HG03558 (cell line): Measurements from ENCODE around the gene CNPY3.
A peak's percentile ranks its signal among the peaks of the same experiment; 100 is the strongest.

Experiments used
- ATAC-seq: cut with Tn5 transposase; IDR thresholded peaks from one replicate; pipeline ENCODE4 v1.9.1; 2021; ENCODE audit warnings: moderate number of reproducible peaks; ENCODE audit not compliant: unreplicated experiment; ENCODE audit errors: extremely low read depth

The CNPY3 gene

DNA sequence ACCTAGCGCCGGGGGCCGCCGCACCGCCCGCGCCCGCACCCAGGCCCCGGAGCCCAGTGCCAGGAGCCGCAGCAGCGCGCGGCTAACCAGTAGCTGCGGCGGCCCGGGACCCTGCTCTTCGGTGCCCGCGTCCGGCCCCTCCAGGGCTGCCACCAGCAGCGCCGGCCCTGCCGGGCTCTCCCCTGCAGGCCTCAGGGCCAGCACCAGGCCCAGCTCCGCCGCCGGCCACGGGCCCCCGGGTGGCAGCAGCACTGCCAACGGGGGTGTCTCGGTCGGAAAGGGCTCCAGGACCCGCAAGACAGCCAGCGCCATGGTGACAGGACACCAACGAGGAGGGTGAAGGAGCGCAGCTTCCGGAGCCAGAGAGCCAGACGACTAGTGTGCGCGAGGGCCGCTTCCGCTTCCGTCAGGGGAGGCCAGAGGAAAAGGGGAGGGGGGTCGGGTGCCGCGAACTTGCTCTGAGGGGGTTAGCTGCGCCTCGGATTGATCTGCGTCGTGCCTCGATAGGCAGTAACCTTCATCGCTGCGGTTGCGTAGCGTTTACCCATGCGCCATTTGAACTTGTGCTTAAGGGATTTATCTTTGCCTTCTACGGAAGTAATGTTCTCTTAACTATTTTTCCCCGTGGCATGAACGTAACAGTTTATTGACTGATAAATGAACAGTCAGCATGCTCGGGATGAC, 49.7 kb downstream of the CNPY3 start, which contains the start of gene PEX6:
PEX6 (minus strand) TSS at position 343 of the 684 bp plus-strand sequence; CDS start at position 312, 31 bp downstream.
- peak; percentile 34 for ATAC-seq

DNA sequence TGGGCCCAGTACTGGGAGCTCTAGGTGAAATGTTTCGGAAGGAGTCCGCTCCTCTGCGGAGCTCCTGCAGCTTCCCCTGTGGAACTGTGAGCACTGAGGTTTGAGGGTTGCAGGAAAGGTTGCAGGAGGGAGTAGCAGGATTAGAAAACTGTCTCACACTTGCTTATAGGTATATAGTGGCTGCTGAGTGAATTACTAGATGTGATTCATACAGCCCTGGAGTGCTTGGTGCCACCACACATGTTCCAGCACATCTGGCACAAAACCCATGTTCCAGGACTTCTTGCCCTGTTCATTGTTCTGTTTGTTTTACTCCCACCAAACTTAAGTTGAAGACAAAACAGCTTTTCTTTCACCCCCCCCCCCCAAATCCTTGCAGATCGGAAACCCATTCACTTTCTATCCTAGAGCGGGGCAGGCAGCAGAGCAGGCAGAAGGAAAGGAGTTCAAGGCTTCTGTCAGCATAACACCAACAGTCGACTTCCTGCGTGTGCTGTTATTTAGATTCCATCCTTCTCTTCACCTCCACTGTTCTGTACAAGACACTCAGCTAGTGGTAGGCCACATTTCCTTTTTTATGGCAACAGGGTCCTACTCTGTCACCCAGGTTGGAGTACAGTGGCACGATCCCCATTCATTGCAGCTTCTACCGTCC, 50.4 kb downstream of the CNPY3 start:
- no peak for ATAC-seq

DNA sequence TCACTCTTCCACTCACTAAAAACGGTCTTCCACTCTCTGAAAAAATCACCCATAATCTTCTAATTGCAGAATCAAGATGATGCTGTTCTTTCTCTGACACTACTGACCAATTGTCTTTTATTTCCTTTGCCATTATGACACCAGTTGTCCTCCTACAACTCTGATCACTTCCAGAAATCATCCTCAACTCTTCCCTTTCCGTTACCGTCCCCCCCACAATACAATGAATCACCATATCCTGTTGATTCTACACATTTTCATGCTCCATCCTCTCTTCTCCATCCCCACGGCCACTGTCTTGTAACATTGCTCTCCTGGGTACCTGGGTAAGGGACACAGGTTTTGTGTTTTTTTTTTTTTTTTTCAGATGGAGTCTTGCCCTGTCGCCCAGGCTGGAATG, 52.6 kb downstream of the CNPY3 start:
- ATAC-seq: no peak

DNA sequence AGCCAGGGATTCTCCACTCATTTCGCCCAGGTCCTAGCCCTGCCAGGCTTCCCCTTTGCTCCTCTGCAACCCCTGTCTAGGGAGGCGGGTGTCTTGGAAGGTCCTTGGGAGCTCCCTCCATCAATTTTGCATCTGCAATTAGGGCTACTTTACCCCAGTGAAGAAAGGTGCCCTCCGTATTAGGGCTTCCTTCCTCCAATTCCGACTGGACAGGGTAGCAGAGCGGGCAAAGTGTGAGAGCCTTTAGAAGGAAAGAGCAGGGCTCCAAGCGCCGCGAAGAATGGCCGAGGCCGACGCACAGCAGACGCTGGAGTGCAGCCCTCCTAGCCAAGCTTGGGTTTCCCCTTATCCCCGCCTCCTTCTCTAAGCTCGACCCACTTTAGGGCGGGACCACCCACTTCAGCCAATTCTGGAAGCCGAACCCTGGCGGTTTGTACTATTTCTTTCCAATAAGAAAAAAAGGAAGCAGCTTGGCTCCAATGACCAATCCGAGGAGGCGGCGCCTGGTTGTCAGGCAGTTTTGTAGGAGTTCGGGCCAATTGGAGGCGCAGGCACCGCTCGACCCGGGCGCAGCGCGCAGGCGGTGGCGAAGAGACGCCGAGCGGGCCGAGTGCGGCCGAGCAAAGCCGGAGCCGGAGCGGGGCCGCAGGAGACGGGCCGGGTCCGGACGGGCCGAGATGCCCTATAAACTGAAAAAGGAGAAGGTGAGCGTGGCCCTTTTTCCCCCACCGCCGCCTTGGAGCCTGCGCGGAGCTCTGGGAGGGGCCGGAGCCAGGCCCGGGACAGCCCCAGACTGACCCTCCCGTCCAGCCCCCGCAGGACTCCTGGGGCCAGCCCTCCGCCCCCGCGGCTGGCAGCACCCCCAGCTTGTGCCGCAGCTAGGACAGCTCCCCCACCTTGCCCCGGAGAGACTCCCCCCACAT, 55.0 kb downstream of the CNPY3 start, which contains the start of gene PPP2R5D:
PPP2R5D (plus strand) TSS at position 570 of the 923 bp plus-strand sequence; CDS start at position 678, 108 bp downstream.
- ATAC-seq: peak; percentile 85

DNA sequence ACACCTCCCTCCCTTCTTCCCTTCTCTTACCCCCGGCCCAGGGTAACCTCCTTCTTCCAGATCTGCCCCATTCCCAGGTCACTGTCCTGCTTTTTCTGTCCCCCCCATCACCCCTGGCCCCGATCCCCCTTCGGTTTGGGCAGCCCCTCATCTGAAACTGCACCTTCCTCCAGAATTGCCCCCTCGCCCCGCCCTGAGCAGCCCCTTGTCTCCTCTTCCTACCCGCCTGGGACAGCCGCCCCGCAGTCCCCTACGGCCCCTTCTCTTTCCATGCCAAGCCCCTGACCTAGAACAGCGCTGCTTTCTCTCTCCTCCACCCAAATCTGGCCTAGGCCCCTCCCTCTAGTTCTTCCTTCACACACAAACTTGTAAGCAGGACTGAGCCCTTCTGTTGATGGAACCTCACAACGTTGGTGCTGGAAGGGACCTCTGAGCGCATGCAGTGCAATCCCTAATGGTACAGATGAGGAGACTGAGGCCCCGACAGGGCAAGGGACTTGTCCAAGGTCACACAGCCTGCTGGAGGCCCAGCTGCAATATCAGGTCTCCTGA, 55.7 kb downstream of the CNPY3 start:
- ATAC-seq: no peak

DNA sequence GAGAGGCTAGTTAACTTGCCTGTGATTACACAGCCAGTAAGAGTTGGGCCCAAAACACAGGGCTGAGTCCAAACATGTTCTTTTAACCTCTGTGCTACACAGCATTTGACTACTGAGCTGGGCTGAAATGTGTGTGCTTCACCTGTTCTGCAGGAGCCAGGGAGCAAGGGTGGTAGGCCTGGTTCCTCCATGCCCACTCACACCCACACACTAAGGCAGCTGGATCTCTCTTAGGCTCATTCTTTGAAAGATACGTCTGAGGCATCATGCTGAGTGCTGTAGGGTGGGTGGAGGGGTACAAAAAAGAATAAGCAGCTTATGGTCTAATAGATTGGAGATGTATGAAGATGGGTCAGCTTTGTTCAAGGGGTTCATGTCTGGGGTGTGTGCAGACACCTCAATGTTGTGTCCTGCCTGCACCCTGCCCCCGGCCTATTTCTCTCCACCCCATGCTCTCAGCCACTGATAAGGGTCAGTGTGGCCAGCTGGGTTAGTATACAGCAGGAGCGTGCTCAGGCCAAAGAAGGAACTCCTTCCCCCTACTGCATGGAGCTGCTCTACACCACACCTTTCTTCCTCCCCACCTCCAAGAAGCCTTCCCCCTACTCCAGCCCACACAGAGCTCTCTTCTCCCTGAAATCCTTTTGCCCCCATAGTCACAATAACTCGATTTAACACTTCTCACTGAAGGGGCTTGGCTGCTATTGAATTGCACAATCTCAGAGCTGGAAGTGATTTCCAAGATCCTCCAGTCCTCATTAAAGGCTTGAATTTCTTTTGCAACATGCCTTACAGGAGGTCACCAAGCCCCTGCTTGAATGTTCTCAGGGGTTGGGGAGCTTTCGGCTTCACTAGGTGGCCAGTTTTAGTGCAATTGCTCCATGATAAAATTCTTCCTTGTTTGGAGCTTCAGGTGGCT, 58.5 kb downstream of the CNPY3 start:
- no peak for ATAC-seq

DNA sequence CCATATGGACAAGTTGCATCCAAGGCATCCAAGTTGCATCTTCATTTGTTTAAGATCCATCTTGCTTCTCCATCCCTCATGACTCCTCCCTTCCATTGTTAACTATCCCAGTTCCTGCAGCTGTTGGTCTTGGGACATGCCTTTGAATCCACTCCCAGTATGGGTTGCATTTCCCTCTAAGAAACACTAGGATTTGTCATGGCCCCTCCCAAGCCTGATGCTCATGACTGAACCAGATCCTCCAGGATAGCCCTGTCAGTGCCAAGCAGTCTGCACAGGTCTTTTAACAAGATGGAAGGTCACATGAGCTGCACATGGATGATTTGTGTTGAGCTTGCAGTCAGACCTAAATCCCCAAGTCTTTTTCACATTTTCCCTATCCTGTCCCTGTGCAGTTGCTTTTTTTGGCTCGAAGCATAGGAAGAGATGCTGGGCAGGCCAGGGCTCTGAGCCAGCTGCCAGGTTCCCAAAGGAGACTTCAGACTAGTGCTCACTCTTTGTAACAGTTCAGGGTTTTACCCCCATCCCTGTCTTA, 59.3 kb downstream of the CNPY3 start:
- ATAC-seq: no peak
